ENCODE measurements around the gene ACOXL.

The ACOXL gene

DNA sequence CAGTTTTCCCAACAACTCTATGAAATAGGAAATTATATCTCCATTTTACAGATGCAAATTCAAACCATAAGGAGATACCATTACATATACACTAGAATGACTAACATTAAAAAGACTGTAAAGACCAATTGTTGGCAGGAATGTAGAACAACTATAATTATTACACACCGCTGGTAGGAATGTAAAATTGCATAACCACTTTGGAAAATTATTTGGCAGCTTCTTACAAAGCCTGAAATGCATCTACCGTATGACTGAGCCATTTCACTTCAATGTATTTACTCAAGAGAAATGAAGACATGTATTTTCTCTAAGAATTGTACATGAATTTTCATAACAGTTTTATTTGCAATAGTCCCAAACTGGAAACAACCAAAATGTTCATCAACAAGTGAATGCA lies 199.3 kb downstream of the ACOXL start:
- DNase-seq (ENCODE audit: low spot score), result no peak
- no peak for TF ChIP-seq CTCF (IDR thresholded peaks at IDR 0.05; ENCODE audit: extremely low read depth, missing control alignments)

DNA sequence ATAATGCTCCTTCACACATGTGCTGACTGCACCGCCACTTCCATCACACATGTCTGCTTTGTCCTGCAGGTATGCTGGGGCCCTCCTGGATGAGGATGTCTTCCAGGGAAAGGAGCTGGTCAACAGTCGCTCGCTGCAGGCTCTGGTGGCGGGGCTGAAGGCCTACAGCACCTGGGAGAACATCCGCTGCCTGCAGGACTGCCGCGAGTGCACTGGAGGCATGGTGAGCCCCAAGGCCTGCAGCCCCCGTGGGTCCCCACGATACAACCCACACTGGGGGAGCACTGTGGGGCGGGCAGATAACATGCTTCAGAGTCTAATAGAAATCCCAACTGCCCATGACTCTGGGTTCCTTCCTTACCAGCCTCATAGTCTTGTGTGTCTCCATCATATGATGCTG lies 201.0 kb downstream of the ACOXL start:
- DNase-seq (ENCODE audit: low spot score), result no peak
- no peak for TF ChIP-seq CTCF (IDR thresholded peaks at IDR 0.05; ENCODE audit: extremely low read depth, missing control alignments)

- no peak for DNase-seq (ENCODE audit: low spot score)
- no peak for TF ChIP-seq CTCF (IDR thresholded peaks at IDR 0.05; ENCODE audit: extremely low read depth, missing control alignments)
Measured at GRCh38 chr2:110934948-110935347, 202.6 kb downstream of the ACOXL start.

DNA sequence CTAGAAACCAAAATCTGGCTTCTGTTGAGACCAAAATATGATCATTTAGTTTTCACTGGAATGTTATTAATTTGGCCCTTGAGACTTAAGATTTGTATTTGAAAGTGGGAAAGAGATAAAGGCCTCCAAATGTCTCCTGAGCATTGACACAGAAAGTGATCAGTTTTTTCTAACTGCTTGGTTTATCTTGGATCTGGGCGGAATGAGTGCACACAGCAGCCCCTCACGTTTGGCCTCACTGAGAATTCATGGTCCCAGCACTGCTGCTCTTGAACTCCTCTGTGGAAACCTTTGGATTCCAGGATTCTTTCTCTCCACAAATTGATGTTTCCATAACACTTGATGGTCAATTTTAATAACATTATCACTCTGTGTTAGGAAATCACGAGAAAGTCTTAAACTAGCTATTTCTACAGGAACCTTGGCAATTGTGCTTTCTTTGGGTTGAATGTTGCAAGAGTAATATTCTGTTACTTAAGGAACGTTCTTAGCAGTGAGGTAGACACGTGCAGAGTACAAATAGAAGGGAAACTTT lies 208.1 kb downstream of the ACOXL start:
- TF ChIP-seq CTCF (IDR thresholded peaks at IDR 0.05; ENCODE audit: extremely low read depth, missing control alignments), result no peak
- DNase-seq (ENCODE audit: low spot score), result no peak

GRCh38 chr2:110941226-110941625 lies 208.9 kb downstream of the ACOXL start:
- DNase-seq (ENCODE audit: low spot score), result no peak
- TF ChIP-seq CTCF (IDR thresholded peaks at IDR 0.05; ENCODE audit: extremely low read depth, missing control alignments), result no peak

- TF ChIP-seq CTCF (IDR thresholded peaks at IDR 0.05; ENCODE audit: extremely low read depth, missing control alignments), result no peak
- no peak for DNase-seq (ENCODE audit: low spot score)
Measured at GRCh38 chr2:110943070-110943634, 210.8 kb downstream of the ACOXL start.

- DNase-seq (ENCODE audit: low spot score), result no peak
- no peak for TF ChIP-seq CTCF (IDR thresholded peaks at IDR 0.05; ENCODE audit: extremely low read depth, missing control alignments)
Measured at GRCh38 chr2:110946902-110947301, 214.5 kb downstream of the ACOXL start.
